D721Med (cell line): ENCODE data around the gene ZDHHC17.

Source experiments
- DNase-seq: peaks from one replicate; pipeline ENCODE4 v3.0.0; 2011; ENCODE audit warnings: low spot score; ENCODE audit not compliant: insufficient read length
- FAIRE-seq: peaks from 2 replicates; lab custom pipeline; 2011; peaks lifted over from hg19 to GRCh38; lab: Jason Lieb, UNC
- CTCF ChIP-seq: IDR thresholded peaks from 2 replicates; pipeline ENCODE4 v1.5.1; 2012; ENCODE audit warnings: mild to moderate bottlenecking, control low read depth; ENCODE audit not compliant: insufficient read depth; ENCODE audit errors: missing control alignments

The ZDHHC17 gene

GRCh38 chr12:76852106-76852505 is 88.2 kb downstream of the ZDHHC17 start:
- no peak for FAIRE-seq
- TF ChIP-seq CTCF: no peak
- no peak for DNase-seq

GRCh38 chr12:76855271-76855670 is 91.4 kb downstream of the ZDHHC17 start:
- no peak for FAIRE-seq
- no peak for DNase-seq
- TF ChIP-seq CTCF: no peak

GRCh38 chr12:76856018-76856644 is 92.2 kb downstream of the ZDHHC17 start:
- TF ChIP-seq CTCF: no peak
- DNase-seq (no peak), FAIRE-seq (no peak)

- no peak for TF ChIP-seq CTCF
- no peak for FAIRE-seq
Measured at GRCh38 chr12:76859611-76860010, 95.7 kb downstream of the ZDHHC17 start.

GRCh38 chr12:76860256-76860655 is 96.3 kb downstream of the ZDHHC17 start:
- no peak for DNase-seq
- TF ChIP-seq CTCF: no peak
- no peak for FAIRE-seq

More at GRCh38 chr12:76859611-76860010, 95.7 kb downstream of the ZDHHC17 start:
- DNase-seq: no peak

GRCh38 chr12:76863005-76863670 is 99.2 kb downstream of the ZDHHC17 start:
- DNase-seq (no peak), FAIRE-seq (no peak)
- TF ChIP-seq CTCF: no peak

- TF ChIP-seq CTCF: no peak
- DNase-seq: no peak
- no peak for FAIRE-seq
Measured at GRCh38 chr12:76863837-76864236, 99.9 kb downstream of the ZDHHC17 start.
